Measurements from ENCODE around the gene STAC. TPM values are rescaled to one million over a fixed set of nuclear protein-coding genes. Genes with fewer than 3 reads are reported as not detected.

Gene STAC
- total RNA-seq, 1 donor: 3.3 TPM

DNA sequence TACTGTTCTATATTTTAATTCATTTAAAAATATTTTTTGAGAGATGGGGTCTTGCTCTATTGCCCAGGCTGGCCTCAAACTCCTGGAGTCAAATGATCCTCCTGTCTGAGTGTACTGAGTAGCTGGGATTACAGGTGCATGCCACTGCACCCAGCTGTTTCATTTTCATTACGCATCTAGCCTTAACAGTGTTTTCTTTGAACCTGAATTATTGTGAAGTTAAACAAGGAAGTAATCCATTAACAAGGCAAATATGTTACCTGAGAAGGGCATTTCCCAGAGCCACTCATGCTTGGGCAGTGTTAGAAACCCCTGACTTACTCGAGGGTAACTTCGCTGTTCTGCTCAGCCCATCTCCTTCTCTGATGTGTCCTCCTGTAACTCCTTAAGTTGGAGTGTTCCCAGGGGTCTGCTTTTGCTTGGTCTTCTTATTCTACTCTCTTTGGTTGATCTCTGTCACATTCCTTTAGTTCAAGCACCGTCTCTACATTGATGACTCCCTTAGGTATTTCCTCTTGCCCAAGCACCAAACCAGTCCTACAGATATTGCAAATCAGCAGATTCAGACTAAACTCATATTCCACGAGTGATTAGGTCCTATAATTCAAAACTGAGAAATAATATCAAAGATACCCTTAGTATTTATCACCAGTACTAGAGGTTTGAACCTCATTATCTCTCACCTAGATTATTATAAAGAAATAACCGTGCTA lies 107.9 kb downstream of the STAC start:
- no peaks in the 10 kb centered on the region for H3K27me3 ChIP-seq (ENCODE audit: insufficient read depth, low read length)
- H3K4me1 ChIP-seq (ENCODE audit: insufficient read depth, low read length): no peaks in the 10 kb centered on the region
- no peak overlapping the region for H3K27ac ChIP-seq (ENCODE audit: low read depth, low read length)
- H3K4me3 ChIP-seq (ENCODE audit: insufficient read depth, low read length): no peak overlapping the region
- H3K36me3 ChIP-seq (ENCODE audit: insufficient read depth, low read length): no peaks in the 10 kb centered on the region
- TF ChIP-seq, protein P1, sequence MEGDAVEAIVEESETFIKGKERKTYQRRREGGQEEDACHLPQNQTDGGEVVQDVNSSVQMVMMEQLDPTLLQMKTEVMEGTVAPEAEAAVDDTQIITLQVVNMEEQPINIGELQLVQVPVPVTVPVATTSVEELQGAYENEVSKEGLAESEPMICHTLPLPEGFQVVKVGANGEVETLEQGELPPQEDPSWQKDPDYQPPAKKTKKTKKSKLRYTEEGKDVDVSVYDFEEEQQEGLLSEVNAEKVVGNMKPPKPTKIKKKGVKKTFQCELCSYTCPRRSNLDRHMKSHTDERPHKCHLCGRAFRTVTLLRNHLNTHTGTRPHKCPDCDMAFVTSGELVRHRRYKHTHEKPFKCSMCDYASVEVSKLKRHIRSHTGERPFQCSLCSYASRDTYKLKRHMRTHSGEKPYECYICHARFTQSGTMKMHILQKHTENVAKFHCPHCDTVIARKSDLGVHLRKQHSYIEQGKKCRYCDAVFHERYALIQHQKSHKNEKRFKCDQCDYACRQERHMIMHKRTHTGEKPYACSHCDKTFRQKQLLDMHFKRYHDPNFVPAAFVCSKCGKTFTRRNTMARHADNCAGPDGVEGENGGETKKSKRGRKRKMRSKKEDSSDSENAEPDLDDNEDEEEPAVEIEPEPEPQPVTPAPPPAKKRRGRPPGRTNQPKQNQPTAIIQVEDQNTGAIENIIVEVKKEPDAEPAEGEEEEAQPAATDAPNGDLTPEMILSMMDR (IDR thresholded peaks at IDR 0.05; ENCODE audit: extremely low read depth, low read depth, low read length): no peak
- no peak for DNase-seq (ENCODE audit: insufficient read length, low spot score, missing footprints)
- no peaks in the 10 kb centered on the region for H4K20me1 ChIP-seq (ENCODE audit: insufficient read depth, low read length)
- no peaks in the 10 kb centered on the region for H3K79me2 ChIP-seq (ENCODE audit: insufficient read depth, low read length)
- H3K4me2 ChIP-seq (ENCODE audit: insufficient read depth, low read length): no peak overlapping the region
- H2AFZ ChIP-seq (ENCODE audit: low read length): no peak overlapping the region
- H3K9me3 ChIP-seq (ENCODE audit: low read depth, low read length): no peaks in the 10 kb centered on the region

DNA sequence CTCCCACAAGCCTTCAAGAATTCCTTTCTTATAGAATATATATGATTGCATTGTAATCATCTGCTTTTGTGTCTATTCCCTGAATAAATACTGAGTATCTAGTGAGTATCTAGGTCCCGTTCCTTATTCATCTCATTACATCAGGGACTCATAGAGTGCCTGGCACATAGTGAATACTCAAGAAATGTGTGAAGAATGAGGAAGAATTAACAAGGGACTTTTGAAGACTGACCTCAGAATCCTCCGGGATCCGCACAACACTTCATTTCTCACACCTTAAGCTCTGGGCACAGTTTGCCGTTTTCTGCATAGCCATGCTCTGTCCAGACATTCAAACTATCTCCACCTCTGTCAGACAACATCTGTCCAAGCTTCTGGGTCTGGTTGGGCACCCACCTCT lies 108.8 kb downstream of the STAC start:
- H2AFZ ChIP-seq (ENCODE audit: low read length): no peak overlapping the region

DNA sequence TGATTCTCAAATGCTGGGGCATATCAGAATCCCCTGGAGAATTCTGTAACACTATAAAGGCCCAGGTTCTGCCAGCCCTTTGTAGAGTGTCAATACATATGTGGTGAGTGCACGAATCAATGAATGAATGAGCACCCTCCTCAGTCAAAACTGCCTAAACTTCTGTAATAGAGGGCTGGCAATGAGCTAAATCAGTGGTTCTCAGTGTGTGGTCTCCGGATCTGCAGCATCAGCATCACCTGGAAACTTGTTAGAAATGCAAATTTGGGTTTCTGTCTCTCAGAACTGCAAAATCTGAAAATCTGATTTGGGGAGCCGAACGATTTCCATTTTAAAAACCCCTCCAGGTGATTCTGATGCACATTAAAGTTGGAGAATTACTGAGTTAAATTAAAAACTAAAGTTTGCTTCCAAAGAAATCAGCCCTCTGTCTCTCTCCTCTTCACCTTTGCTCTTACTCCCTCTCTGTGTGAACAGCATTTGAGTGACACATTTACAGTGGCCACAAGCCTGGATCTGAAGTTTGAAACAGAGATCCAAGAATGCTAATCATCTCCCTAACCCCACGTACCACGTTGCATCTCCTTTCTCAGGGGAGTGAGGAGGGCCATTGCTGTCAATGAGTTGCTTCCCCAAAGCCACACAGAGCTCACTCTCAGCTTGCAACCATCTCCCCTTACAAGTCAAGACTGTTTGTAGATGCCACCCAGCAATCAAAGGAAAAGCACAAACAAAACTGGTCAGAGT lies 109.5 kb downstream of the STAC start:
- TF ChIP-seq, protein P1 (IDR thresholded peaks at IDR 0.05; ENCODE audit: extremely low read depth, low read depth, low read length): no peak
- Histone ChIP-seq H3K36me3 (ENCODE audit: insufficient read depth, low read length) (no peaks in the 10 kb centered on the region), H3K79me2 (ENCODE audit: insufficient read depth, low read length) (no peaks in the 10 kb centered on the region), H3K4me1 (ENCODE audit: insufficient read depth, low read length) (peaks cover 7% of the 10 kb centered on the region), H4K20me1 (ENCODE audit: insufficient read depth, low read length) (no peaks in the 10 kb centered on the region), H3K27ac (ENCODE audit: low read depth, low read length) (no peak overlapping the region), H3K9me3 (ENCODE audit: low read depth, low read length) (no peaks in the 10 kb centered on the region), H3K4me3 (ENCODE audit: insufficient read depth, low read length) (no peak overlapping the region), H2AFZ (ENCODE audit: low read length) (no peak overlapping the region), H3K27me3 (ENCODE audit: insufficient read depth, low read length) (no peaks in the 10 kb centered on the region), H3K4me2 (ENCODE audit: insufficient read depth, low read length) (no peak overlapping the region)
- no peak for DNase-seq (ENCODE audit: insufficient read length, low spot score, missing footprints)

More for the DNA sequence above, 108.8 kb downstream of the STAC start:
- no peaks in the 10 kb centered on the region for H3K79me2 ChIP-seq (ENCODE audit: insufficient read depth, low read length)
- H3K4me2 ChIP-seq (ENCODE audit: insufficient read depth, low read length): no peak overlapping the region
- no peak for DNase-seq (ENCODE audit: insufficient read length, low spot score, missing footprints)
- no peak overlapping the region for H3K27ac ChIP-seq (ENCODE audit: low read depth, low read length)
- H3K4me3 ChIP-seq (ENCODE audit: insufficient read depth, low read length): no peak overlapping the region
- H3K36me3 ChIP-seq (ENCODE audit: insufficient read depth, low read length): no peaks in the 10 kb centered on the region
- H3K9me3 ChIP-seq (ENCODE audit: low read depth, low read length): no peaks in the 10 kb centered on the region
- H3K4me1 ChIP-seq (ENCODE audit: insufficient read depth, low read length): no peaks in the 10 kb centered on the region
- H3K27me3 ChIP-seq (ENCODE audit: insufficient read depth, low read length): no peaks in the 10 kb centered on the region
- H4K20me1 ChIP-seq (ENCODE audit: insufficient read depth, low read length): no peaks in the 10 kb centered on the region
- TF ChIP-seq, protein P1 (IDR thresholded peaks at IDR 0.05; ENCODE audit: extremely low read depth, low read depth, low read length): no peak

DNA sequence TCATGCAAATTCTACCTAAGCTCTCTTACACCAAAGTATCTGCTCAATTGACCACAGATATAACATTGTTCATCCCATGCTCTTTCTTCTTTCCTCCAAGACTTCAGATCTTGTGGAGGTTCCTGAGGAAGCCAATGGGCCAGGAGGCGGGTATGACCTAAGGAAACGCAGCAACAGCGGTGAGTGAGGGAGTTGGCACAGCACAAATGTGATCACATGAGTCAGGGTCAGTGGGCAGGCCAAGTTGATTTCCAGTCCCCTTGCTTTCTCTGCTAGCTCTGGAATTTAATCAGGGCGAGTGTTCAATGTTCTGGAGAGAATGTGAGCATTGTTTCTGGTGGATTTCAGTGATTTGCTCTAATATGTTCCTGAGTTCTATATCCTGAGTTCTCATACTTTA lies 112.7 kb downstream of the STAC start:
- no peak overlapping the region for H3K4me2 ChIP-seq (ENCODE audit: insufficient read depth, low read length)
- TF ChIP-seq, protein P1 (IDR thresholded peaks at IDR 0.05; ENCODE audit: extremely low read depth, low read depth, low read length): no peak
- no peak overlapping the region for H3K4me3 ChIP-seq (ENCODE audit: insufficient read depth, low read length)
- H3K27ac ChIP-seq (ENCODE audit: low read depth, low read length): no peak overlapping the region
- H3K79me2 ChIP-seq (ENCODE audit: insufficient read depth, low read length): no peaks in the 10 kb centered on the region
- H3K36me3 ChIP-seq (ENCODE audit: insufficient read depth, low read length): no peaks in the 10 kb centered on the region
- H3K27me3 ChIP-seq (ENCODE audit: insufficient read depth, low read length): no peaks in the 10 kb centered on the region
- no peaks in the 10 kb centered on the region for H4K20me1 ChIP-seq (ENCODE audit: insufficient read depth, low read length)
- H3K9me3 ChIP-seq (ENCODE audit: low read depth, low read length): no peaks in the 10 kb centered on the region
- no peak for DNase-seq (ENCODE audit: insufficient read length, low spot score, missing footprints)
- peaks cover 30% of the 10 kb centered on the region for H3K4me1 ChIP-seq (ENCODE audit: insufficient read depth, low read length)
- no peak overlapping the region for H2AFZ ChIP-seq (ENCODE audit: low read length)
